GM21381 (cell line): ENCODE results near the gene RHOH.

Experiments
- ATAC-seq: cut with Tn5 transposase; IDR thresholded peaks from one replicate; pipeline ENCODE4 v1.9.1; 2021; ENCODE audit warnings: mild to moderate bottlenecking, moderate library complexity; ENCODE audit not compliant: unreplicated experiment

Gene RHOH

DNA sequence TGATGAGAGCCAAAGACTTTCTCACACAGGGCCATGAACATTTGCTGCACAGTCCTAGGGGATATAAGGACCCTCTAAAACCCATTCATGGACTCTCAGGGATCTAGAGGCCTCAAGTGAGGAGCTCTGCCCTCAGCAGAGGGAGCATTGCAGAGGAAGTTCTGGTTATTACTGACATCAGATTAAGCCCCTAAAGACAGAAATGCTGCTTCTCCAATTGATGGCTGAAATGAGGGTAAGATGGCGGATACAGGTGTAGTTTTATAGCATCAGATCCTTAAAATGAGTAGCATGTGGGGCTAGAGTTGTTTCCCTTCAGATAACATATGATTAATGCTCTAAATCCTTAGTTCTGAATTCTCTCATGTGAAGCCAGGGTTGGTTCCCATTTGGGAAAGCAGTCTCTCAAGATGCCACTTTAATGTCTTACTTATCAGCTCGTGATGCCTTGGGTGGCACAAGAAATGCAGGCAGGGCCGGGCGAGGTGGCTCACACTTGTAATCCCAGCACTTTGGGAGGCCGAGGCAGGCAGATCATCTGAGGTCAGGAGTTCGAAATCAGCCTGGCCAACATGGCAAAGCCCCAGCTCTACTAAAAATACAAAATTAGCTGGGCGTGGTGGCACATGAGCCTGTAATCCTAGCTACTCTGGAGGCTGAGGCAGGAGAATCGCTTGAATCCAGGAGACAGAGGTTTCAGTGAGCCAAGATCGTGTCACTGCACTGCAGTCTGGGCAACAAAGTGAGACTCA lies 7.9 kb downstream of the RHOH start:
- no peak for ATAC-seq

DNA sequence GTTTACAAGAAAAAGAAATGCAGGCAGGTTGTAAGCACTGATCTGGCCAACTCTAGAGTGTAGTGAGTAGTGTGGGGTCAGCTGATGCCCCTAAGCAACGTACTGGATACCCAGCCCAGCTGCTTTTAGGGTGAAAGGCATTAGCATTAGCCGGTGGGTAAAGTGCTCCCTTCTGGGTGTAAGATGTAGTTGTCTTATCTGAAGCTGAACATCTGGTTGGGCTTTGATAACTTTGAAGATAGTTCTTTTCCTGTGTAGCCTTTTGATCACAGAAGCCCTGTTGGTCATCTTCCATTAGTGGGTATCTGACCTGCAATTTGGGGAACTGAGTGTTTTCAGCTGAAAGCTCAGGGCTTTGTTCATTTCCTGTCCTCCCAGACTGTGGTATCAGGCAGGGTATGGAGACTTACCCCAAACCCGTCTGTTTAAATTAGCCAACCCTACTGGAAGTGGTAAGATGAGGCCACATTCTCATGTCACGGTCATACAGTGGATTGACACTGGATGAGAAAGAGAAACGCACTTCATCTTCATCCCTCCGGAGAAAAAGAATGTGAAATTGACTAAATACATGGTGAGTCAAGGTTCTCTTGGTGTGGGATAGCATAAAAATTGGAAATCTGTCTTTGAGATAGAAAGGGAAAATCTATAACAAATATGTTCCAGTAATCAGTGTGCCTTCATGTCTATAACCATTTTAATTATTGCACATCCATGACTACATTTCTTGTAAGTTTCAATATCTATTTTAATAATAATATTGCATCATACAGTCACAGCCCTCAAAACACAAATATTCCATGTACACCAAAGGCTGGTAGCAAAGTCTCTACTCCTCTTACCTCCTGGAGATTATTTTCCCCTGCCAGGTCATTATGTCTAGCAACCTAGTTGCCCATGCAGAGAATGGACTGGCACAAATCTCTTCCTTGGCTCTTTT lies 8.7 kb downstream of the RHOH start:
- peak; percentile 61 for ATAC-seq

DNA sequence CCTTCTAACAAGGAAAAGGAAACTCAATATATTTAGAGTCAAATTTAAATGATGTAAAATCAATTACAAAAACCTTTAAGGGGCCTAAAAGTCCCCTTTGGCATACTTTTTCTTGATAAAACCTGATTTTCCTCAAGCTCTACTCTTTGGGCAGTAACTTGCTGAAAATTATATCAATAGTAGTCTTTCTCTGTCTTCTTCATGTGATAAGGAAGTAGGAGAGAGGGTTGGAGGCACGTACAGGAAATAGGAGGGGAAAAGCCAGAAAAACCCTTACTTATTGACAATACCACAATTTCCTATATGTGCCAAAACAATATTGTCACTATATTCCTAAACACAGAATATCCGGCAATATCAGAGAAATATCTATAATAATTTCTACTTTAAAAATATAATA lies 9.6 kb downstream of the RHOH start:
- ATAC-seq, result no peak

DNA sequence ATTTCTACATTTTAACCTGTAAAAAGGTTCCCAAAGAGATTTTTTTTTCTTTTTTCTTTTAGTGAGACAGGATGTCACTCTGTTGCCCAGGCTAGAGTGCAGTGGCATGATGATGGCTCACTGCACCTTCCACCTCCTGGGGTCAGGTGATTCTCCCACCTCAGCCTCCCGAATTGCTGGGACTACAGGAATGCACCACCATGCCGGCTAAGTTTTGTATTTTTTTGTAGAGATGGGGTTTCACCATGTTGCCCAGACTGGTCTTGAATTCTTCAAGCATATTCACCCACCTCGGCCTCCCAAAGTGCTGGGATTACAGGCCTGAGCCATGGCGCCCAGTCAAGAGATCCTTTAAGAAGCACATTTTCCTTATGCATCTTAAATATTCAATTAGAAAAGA lies 12.6 kb downstream of the RHOH start:
- ATAC-seq, result no peak

DNA sequence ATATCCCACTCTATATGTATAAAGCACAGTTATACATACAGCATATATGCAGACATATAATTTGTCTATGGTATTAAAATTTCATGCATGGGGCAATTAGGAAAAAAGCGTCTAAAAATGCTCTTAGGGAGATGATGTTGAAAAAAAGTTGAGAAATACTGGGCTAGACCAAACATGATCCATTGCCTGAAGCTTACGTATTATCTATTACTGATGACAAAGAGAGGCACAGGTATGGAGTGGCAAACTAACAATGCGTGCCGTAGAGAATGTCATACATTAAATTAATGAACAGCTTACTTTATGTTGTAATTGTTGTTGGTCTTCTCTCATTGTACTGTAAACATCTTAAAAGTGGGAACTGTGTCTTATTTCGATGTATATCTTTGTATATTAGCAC lies 13.9 kb downstream of the RHOH start:
- no peak for ATAC-seq

DNA sequence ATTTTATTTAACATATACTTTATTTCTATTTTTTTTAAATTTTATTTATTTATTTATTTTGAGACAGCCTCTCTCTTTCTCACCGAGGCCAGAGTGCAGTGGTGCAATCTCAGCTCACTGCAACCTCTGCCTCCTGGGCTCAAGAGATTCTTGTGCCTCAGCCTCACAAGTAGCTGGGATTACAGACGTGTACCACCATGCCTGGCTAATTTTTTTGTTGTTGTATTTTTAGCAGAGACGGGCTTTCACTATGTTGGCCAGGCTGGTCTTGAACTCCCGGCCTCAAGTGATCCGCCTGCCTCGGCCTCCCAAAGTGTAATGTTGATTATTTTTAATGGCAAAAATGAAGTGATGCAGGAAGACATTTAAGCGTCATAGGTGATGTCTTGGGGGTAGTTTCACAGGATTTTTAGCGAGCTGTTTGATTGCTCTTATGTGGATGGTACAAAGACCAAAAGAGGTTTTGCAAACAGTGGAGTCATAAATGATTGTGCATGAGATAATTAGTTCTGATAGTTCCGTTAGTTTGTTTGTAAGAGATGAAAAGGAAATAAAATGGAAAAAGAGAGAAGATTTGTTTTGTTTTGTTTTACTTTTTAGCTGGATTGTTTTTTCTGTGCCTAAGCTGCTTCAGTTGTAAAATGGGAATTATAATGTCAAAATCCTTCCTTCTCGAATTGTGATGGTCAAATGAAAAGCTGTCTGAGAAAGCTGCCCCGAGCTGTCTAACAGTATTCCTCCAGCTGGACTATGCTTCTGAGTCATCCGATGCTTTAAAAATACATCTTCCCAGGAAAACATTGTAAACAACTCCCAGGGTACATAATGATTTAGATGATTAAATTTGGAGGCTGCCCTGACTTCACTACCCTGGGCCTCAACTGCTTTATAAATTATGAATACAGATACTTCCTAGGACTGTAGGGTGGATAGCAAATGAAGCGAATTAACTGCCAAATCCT lies 14.7 kb downstream of the RHOH start:
- no peak for ATAC-seq

DNA sequence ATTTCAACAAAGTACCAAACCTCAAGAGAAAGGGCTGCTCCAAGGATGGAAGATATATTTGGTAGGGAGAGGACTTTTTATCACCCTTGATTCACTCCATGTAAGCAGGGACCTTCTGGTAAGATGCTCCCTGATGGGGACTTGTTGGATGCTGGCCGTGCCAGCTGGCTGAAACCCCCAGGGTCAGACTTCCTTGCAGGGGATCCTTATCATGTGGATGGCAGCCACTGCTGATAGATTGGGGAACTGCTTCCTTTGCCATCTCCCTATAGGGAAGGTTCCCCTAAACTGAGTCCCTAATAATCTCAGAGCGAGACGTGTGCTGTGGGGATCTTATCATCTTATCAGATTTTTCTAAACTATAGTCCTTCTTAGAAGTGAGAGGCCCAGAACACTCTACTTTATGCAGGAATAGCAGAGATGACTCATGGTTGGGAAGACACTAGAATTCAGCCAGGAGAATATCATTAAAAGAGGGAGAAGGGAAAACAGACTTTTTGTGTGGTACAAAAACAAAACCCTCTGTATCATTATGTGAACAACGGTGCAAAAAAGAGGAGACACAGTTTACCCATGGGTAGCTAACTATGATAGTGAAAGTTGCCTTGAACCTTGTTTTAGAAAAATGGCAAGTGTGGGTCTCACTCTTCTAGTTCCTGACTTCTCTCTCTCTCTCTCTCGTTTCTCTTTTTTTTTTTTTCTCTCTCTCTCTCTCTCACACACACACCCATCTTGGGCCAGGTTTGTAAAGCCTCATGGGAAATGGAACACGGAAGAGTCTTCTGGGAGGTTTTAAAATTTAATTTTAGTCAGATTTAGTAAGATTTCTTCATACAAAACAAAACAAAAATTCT lies 16.1 kb downstream of the RHOH start:
- ATAC-seq, result no peak

DNA sequence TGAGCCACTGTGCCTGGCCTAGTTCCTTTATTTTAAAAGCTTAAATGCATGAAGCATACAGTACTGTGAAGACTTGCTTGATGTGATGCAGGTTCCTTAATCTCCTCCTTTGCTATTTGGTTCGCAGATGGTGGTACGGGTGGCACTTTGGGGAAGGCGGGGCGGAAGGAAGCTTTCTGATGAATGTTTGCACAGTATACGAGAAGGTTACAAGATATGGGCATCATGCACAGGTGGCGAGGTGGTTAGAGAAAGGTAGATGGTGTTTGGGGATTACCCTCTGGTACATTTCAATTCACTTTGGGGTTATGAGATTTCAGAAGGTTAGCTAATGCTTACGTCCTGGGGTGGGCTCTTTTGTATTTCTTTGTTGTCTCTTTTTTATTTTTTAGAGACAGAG lies 17.2 kb downstream of the RHOH start:
- no peak for ATAC-seq

DNA sequence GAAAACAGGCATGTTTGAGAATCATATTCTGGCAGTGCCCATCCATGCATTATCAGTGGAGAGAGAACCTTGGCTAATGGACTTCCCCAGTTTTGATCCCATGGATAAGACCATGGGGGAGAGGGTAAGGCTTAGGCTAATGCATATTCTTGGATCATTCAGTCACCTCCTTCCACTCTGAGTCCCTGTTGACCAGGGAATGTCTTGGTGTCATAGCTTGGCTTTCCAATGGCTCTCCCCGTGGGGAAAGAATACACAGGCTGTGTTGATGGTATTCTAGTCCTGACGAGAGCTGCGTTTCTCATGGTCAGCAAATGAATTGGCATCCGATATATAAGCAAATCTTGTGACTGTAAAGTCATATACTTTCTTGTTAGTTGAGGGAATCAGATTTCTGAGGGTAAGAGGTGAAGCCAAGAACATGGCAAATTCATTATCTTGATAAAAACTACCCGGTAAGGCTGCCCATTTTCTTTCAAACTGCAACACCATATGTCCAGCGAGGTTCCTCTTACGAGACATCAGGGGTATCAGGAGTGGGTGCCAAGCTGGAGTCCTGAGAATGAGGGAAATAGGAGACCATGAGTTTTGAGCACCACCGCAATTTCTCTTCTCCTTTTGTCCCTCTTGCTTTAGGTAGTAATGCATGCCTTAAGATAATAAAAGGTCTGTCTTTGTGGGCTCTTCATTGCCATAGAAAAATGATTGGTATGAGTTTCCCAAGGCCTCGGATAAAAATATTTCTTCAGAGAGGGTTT lies 18.0 kb downstream of the RHOH start:
- ATAC-seq, result no peak

DNA sequence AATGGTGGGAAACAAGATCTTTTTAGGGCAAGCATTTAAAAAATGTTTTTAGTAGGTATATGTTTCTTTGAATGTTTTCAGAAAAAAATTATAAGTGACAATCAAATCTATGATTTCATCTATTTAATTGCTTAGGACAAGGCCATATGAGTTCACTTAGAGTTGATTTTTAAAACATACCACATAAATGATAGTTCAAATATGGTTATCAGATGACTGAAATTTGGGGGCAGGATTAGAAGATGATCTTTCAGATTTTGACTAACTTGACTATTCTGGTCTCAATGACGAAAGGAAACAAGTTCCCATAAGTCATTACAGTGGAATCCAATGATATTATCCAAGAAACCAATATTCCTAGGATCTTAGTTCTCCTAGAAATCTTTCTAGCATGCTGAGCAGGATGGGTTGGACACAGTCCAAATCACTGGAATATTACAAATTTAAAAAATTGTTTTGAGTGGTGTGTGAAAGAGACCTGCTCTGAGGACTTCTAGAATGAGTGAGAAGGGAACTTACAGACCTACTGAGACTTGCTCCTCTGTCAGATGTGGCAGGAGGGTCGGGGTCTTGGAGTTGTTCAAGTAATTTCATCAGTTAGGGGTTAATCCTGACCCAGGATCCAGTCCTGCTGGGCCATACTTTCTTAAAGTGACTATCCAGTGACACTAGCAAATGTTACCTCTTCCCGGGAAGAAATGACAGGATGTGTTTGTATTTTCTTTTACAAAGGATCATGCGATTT lies 20.0 kb downstream of the RHOH start:
- no peak for ATAC-seq

DNA sequence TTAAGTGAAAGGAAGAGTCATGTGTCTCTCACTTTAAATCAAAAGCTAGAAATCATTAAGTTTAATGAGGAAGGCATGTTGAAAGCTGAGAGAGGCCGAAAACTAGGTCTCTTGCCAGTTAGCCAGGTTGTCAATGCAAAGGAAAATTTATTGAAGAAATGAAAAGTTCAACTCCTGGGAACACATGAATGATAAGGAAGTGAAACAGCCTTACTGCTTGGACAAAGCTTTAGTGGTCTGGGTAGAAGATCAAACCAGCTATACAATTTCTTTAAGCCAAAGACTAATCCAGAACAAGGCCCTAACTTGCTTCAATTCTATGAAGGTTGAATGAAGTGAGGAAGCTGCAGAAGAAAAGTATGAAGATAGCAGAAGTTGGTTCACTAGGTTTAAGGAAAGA lies 24.9 kb downstream of the RHOH start:
- ATAC-seq, result no peak

DNA sequence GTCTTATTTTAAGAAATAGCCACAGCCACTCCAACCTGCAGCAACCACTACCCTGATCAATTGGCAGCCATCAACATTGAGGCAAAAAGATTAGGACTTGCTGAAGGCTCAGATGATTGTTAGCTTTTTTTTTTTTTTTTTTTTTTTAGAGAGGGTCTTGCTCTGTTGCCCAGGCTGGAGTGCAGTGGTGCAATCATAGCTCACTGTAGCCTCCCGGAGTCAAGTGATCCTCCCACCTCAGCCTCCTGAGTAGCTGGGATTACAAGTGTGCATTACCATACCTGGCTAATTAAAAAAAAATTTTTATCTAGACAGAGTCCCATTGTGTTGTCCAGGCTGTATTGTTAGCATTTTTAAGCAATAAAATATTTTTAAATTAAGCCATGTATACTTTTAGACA lies 26.5 kb downstream of the RHOH start:
- ATAC-seq, result no peak

DNA sequence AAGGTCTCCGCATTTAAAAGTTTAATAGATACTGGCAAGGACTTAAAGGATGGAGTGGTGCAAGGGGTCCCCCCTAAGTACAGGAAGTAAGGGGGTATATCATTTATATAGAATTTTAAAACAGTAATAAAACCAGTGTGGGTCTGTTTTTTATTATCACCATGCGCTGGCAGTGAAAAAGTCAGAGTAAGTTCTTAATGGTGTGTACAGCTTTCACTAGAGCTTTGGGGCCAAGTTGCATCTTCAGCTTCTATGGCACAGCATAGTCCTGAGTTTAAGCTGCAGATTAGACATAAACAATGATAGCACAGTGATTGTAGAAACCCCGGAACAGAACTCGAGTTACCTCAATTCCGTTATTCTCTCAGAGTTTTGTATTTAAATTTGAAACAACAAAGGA lies 27.6 kb downstream of the RHOH start:
- ATAC-seq, result no peak

DNA sequence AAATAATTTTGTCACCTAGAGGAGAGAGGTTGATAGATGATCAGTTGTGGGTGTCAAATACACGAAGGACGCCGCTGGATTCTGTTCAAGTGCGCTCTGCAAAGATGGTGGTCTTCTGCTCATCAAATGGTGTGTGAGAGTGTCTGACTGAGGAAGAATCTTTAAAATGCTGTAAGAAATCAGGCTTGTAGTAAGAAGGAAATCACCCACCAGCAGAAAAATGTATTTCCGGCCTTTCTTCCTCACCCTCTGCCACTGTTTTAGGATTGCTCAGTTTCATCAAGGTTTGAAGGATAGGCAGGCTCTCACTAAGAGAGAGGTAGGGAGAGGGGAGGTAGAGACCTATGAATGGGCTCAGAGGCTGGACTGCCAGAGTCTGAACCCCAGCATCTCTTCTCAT lies 28.7 kb downstream of the RHOH start:
- no peak for ATAC-seq

DNA sequence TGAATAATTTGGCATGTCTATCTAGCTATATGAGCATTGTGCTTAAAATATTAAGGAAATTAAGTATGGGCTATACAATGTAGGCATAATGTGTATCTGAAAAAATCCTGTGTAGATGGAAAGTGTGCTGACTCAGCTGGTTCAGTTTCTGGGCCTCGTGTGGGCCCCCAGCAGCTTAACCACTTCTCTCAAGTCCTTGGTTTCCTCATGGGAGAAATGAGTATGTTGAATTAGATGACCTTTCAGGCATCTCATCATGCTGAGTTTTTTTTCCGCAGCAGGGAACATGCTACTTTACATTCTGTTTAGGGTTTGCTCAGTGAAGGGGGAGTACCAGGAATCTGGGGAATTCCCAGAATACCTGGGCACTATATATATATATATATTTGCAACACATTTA lies 30.5 kb downstream of the RHOH start:
- ATAC-seq, result peak; percentile 68

DNA sequence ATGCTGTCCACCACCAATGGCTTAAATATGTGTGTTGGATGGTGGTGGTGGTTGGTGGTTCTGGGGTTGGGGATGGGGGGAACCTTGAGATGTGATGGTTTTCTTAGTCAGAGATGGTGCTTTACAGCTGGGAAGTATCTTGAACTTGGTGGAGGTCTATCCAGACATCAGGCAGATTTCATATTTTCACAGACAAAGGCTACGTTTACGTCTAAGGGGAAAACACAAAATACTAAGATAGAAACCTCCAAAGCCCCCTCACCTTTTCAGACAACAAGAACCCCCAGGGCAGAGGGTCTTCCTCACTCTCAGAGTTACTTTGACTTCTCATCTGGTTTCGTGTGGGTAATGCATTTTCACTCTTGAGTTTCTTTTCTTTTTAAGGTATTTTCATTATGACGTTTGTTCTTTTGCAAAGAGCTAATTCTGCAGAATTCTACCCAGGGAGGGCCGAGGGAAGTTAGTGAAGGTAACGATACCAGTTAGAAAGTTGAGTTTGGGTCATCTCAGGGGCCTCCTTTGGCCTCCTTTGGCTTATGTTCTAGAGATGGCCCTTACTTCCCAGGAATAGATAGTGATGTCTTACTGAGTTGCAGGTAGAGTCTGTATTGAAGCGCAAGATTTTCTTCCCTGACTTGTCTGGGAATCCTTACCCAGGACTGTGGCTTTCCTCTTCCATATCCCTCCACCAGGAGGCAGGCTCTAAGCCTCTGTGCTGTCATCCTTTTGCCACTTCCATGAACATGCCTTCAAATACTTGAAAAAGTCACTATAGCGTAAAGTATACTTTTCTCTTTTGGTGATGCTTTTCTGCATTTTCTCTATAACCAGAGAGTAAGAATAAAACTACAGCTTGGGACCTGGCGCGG lies 31.9 kb downstream of the RHOH start:
- peak; percentile 43 for ATAC-seq

DNA sequence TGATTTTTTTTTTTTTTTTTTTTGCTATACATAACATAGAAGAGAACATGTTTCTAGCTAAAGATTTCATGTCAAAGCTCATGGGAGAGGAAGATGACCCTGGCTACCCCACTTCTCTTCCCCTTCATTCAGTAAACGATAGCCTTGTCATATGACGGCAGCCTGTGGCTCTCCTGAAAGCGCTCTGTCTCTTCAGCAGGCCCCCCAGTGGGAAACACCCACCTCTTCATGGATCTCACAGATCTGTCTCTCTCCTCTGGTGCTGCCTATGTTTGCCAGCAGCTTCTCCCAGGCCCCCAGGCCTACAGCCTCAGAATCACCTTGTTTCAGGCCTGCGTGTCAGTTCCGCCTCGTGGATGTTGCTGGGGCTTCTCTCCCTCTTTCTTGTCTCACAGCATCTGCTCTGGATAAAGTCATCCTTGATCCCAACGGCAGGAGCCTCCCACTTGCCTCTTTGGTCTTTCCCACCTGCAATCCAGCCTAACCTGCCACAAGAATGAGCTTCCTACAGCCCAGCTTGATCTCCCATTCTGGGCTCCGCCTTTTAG lies 34.6 kb downstream of the RHOH start:
- ATAC-seq, result no peak
